HCT116 (cell line): ENCODE results near the gene MKNK1. TPM values are rescaled to one million over a fixed set of nuclear protein-coding genes. Genes with fewer than 3 reads are reported as not detected.

Source experiments
- ATAC-seq: fragments of 200-7000 bp; cut with Tn5 transposase; 2 replicates; pipeline ENCODE4 v1.9.1; 2020; ENCODE audit warnings: mild to moderate bottlenecking, moderate library complexity
- BruUV-seq: library from RNA; stranded (reverse); fragments of 400-500 nt; replicated peaks from 2 replicates; lab custom pipeline; 2021; lab: Mats Ljungman, UMichigan
- CTCF ChIA-PET: fragments of 300-600 bp; sonication (Branson Sonifier 250); formaldehyde crosslinking; loops from one replicate; lab custom pipeline; 2021; ENCODE audit warnings: antibody characterized with exemption; lab: Charles Lee
- POLR2A ChIA-PET: fragments of 300-600, 350-600 bp; sonication (Branson Sonifier 250); formaldehyde crosslinking; loops from one replicate; lab custom pipeline; 2021; ENCODE audit warnings: antibody characterized with exemption; lab: Charles Lee
- RAD21 ChIA-PET, 2 experiments: fragments of 300-600 bp; sonication (Branson Sonifier 250); formaldehyde crosslinking; loops; one replicate each; lab custom pipeline; 2023; ENCODE audit warnings: low total read pairs in 2 of 2; ENCODE audit not compliant: uncharacterized antibody in 2 of 2, unreplicated experiment in 2 of 2, low non-redundant PET in 1 of 2; lab: Charles Lee
- DNase-seq: peaks from one replicate; pipeline ENCODE4 v3.0.0-alpha.2; 2010; ENCODE audit warnings: low read depth, low spot score
- H2AFZ ChIP-seq: fragments of 200-600 bp; shearing (Covaris generic), sonication (generic); 2 replicates; pipeline ENCODE4 v1.6.1; 2017; ENCODE audit warnings: low read depth, mixed run types, mixed read lengths, antibody characterized with exemption, low read length; ENCODE audit not compliant: poor library complexity, severe bottlenecking
- H3K27ac ChIP-seq: 2 replicates; pipeline ENCODE4 v1.5.1; 2012; ENCODE audit warnings: low read depth, low read length
- H3K27me3 ChIP-seq: fragments of 200-600 bp; sonication (generic); 2 replicates; pipeline ENCODE4 v1.6.1; 2016; ENCODE audit warnings: mixed run types, low read length, mixed read lengths; ENCODE audit not compliant: insufficient read depth
- H3K36me3 ChIP-seq, 2 experiments: fragments of 200-500 bp in 1 of 2; fragments of 200-600 bp in 1 of 2; sonication (Bioruptor generic) in 1 of 2; sonication (generic) in 1 of 2; 2 replicates each; pipeline versions ENCODE4 v1.5.1 to v1.6.1; 2014 to 2016; ENCODE audit warnings: low read length in 2 of 2, inconsistent platforms in 1 of 2, mixed read lengths in 1 of 2, mixed run types in 1 of 2; ENCODE audit not compliant: insufficient read depth in 2 of 2, control insufficient read depth in 1 of 2
- H3K4me1 ChIP-seq, 2 experiments: fragments of 200-600 bp in 1 of 2; sonication (generic) in 1 of 2; 2 replicates each; pipeline versions ENCODE4 v1.5.1 to v1.6.1; 2012 to 2017; ENCODE audit warnings: low read length in 2 of 2, inconsistent platforms in 1 of 2, mild to moderate bottlenecking in 1 of 2, mixed read lengths in 1 of 2, mixed run types in 1 of 2, moderate library complexity in 1 of 2; ENCODE audit not compliant: insufficient read depth in 2 of 2, control insufficient read depth in 1 of 2
- H3K4me2 ChIP-seq: fragments of 200-600 bp; sonication (generic); 2 replicates; pipeline ENCODE4 v1.6.1; 2017; ENCODE audit warnings: mixed run types, low read length, mixed read lengths
- H3K4me3 ChIP-seq, 2 experiments: fragments of 200-600 bp in 1 of 2; sonication (generic) in 1 of 2; replicated peaks in 1 of 2; 2 replicates each; pipeline ENCODE4 v1.5.1; 2011 to 2016; ENCODE audit warnings: low read length in 2 of 2, control low read depth in 1 of 2, low read depth in 1 of 2, mild to moderate bottlenecking in 1 of 2, mixed read lengths in 1 of 2, mixed run types in 1 of 2
- H3K79me2 ChIP-seq: fragments of 200-600 bp; sonication (generic); 2 replicates; pipeline ENCODE4 v1.6.1; 2017; ENCODE audit warnings: mild to moderate bottlenecking, mixed run types, low read length, moderate library complexity, mixed read lengths; ENCODE audit not compliant: insufficient read depth
- H3K9ac ChIP-seq: fragments of 200-600 bp; sonication (generic); 2 replicates; pipeline ENCODE4 v1.6.1; 2016; ENCODE audit warnings: low read length, mixed read lengths
- H3K9me2 ChIP-seq: fragments of 200-600 bp; sonication (generic), shearing (Covaris generic); 2 replicates; pipeline ENCODE4 v1.6.1; 2017; ENCODE audit warnings: mixed run types, mild to moderate bottlenecking, moderate library complexity; ENCODE audit not compliant: insufficient read depth
- H3K9me3 ChIP-seq, 2 experiments: fragments of 200-500 bp in 1 of 2; fragments of 200-600 bp in 1 of 2; sonication (Bioruptor generic) in 1 of 2; sonication (generic) in 1 of 2; 2 replicates each; pipeline ENCODE4 v1.6.1; 2014 to 2017; ENCODE audit warnings: low read length in 2 of 2, mixed read lengths in 2 of 2, inconsistent platforms in 1 of 2, low read depth in 1 of 2, mild to moderate bottlenecking in 1 of 2, mixed run types in 1 of 2, moderate library complexity in 1 of 2; ENCODE audit not compliant: control insufficient read depth in 1 of 2, insufficient read depth in 1 of 2
- H4K20me1 ChIP-seq: fragments of 200-600 bp; sonication (generic), shearing (Covaris generic); 2 replicates; pipeline ENCODE4 v1.6.1; 2017; ENCODE audit warnings: mixed run types, mild to moderate bottlenecking, moderate library complexity; ENCODE audit not compliant: insufficient read depth
- CTCF ChIP-seq, 3 experiments: fragments of 200-600 bp in 1 of 3; sonication (generic) in 1 of 3; IDR thresholded peaks in 2 of 3; conservative IDR thresholded peaks in 1 of 3; 2 replicates each; pipeline ENCODE4 v1.5.1; 2012 to 2017; ENCODE audit warnings: low read depth in 2 of 3, low read length in 2 of 3, antibody characterized with exemption in 1 of 3, borderline replicate concordance in 1 of 3, control low read depth in 1 of 3, mild to moderate bottlenecking in 1 of 3, mixed read lengths in 1 of 3, mixed run types in 1 of 3, moderate library complexity in 1 of 3; ENCODE audit not compliant: insufficient read depth in 1 of 3
- ELF1 ChIP-seq: IDR thresholded peaks from 2 replicates; pipeline ENCODE4 v1.6.1; 2012; ENCODE audit warnings: low read depth, borderline replicate concordance
- FOSL1 ChIP-seq: IDR thresholded peaks from 2 replicates; pipeline ENCODE4 v1.6.1; 2012; ENCODE audit warnings: low read depth
- RAD21 ChIP-seq: IDR thresholded peaks from 2 replicates; pipeline ENCODE4 v1.6.1; 2012; ENCODE audit warnings: low read depth, mild to moderate bottlenecking
- TCF7L2 ChIP-seq: IDR thresholded peaks from 2 replicates; pipeline ENCODE4 v1.7.0; 2011; ENCODE audit warnings: borderline replicate concordance, inconsistent platforms; ENCODE audit not compliant: insufficient read depth, insufficient read length; ENCODE audit errors: extremely low read depth
- YY1 ChIP-seq: IDR thresholded peaks from 2 replicates; pipeline ENCODE4 v1.6.1; 2011; ENCODE audit warnings: low read length, low read depth, moderate library complexity, mild to moderate bottlenecking; ENCODE audit not compliant: insufficient replicate concordance; ENCODE audit errors: extremely low read depth
- intact Hi-C: fragments of 100-400 bp; cut with micrococcal nuclease; formaldehyde crosslinking; loops from 2 replicates; pipeline ENCODE4 v1.10.0; 2022
- total RNA-seq: library from RNA; stranded (reverse); gene quantifications from one replicate; pipeline ENCODE4 v1.2.1, GENCODE V29; 2021; ENCODE audit not compliant: unreplicated experiment

MKNK1 gene
- total RNA-seq, 1 experiment from 2014 or later, result 30.9 TPM

GRCh38 chr1:46557403-46557802 lies 46.7 kb downstream of the MKNK1 start:
- ATAC-seq (no peak), DNase-seq (no peak)
- Histone ChIP-seq H3K36me3 (no peaks in the 10 kb centered on the region; a peak in 2 of 4 replicates), H3K9me2 (no peaks in the 10 kb centered on the region), H3K27me3 (no peaks in the 10 kb centered on the region), H4K20me1 (no peaks in the 10 kb centered on the region; the same call in 1 of the 2 replicates), H2AFZ (no peak overlapping the region), H3K4me3 (no peak overlapping the region), H3K4me1 (peaks cover 0 to 7% of the 10 kb centered on the region in 2 experiments; a peak in 2 of 4 replicates), H3K27ac (no peak overlapping the region), H3K79me2 (no peaks in the 10 kb centered on the region), H3K4me2 (no peak overlapping the region), H3K9ac (no peak overlapping the region), H3K9me3 (no peaks in the 10 kb centered on the region)
- intact Hi-C loops, result no loop called here
- POLR2A ChIA-PET, result no interaction called here
- CTCF ChIA-PET, result interaction anchor here (1.0 kb wide), 1 partner anchor 115 kb away, joined by 3 read pairs; no protein-coding TSS in a partner anchor
- RAD21 ChIA-PET, result no interaction called here
- no peak for TF ChIP-seq ELF1
- TF ChIP-seq YY1, result no peak
- no peak for TF ChIP-seq RAD21
- TF ChIP-seq TCF7L2, result no peak
- BruUV-seq, result TSS peak; percentile 35

GRCh38 chr1:46556822-46557221 lies 47.2 kb downstream of the MKNK1 start:
- no peak overlapping the region for H3K27ac ChIP-seq
- intact Hi-C loops, result no loop called here
- ChIA-PET CTCF (no interaction called here), RAD21 (no interaction called here), POLR2A (no interaction called here)
- DNase-seq, result peak; percentile 21
- H3K36me3 ChIP-seq, result no peaks in the 10 kb centered on the region; a peak in 2 of 4 replicates
- H2AFZ ChIP-seq, result no peak overlapping the region
- H3K9me3 ChIP-seq, result no peaks in the 10 kb centered on the region
- H3K4me2 ChIP-seq, result no peak overlapping the region
- no peaks in the 10 kb centered on the region; the same call in 1 of the 2 replicates for H4K20me1 ChIP-seq
- no peaks in the 10 kb centered on the region for H3K27me3 ChIP-seq
- peak; percentile 65 for ATAC-seq
- peaks cover 0 to 7% of the 10 kb centered on the region in 2 experiments; a peak in 2 of 4 replicates for H3K4me1 ChIP-seq
- no peaks in the 10 kb centered on the region for H3K9me2 ChIP-seq
- no peaks in the 10 kb centered on the region for H3K79me2 ChIP-seq
- TF ChIP-seq CTCF (IDR thresholded peaks at IDR 0.05 in 2 of 3, conservative IDR thresholded peaks at IDR 0.05 in 1 of 3; ENCODE audit: borderline replicate concordance in 1 of 3, insufficient read depth in 1 of 3, low read depth in 2 of 3, low read length in 2 of 3), result peak in 1 of 3 experiments; percentile 23; a peak in 1 of 6 replicates
- no peak; the same call in 1 of the 2 replicates for TF ChIP-seq FOSL1
- peak; percentile 48; the same call in 1 of the 2 replicates for TF ChIP-seq RAD21
- no TSS peak for BruUV-seq
- no peak overlapping the region for H3K9ac ChIP-seq
- no peak overlapping the region for H3K4me3 ChIP-seq
